Adrenal gland (tissue), 12 donors: ENCODE results near the gene QSOX1. TPM values are rescaled to one million over a fixed set of nuclear protein-coding genes. Genes with fewer than 3 reads are reported as not detected.

Experiments used
- DNase-seq, 7 donors: peaks; one replicate each; pipeline ENCODE4 v3.0.0-alpha.2; 2019 to 2020
- H3K27ac ChIP-seq, 5 donors: fragments of 200-600 bp; sonication (generic) in 4 of 5; 1 replicate in 3 of 5; 2 replicates in 2 of 5; pipeline versions ENCODE4 v1.5.1 to v1.8.0; 2016 to 2020; ENCODE audit warnings: mild to moderate bottlenecking in 1 of 5
- H3K27me3 ChIP-seq: fragments of 200-600 bp; 2 replicates; pipeline ENCODE4 v1.8.0; 2021
- H3K36me3 ChIP-seq, 2 donors: fragments of 200-600 bp; replicated peaks in 1 of 2; 1 replicate in 1 of 2; 2 replicates in 1 of 2; pipeline versions ENCODE4 v1.5.1 to v1.8.0; 2018 to 2022
- H3K4me1 ChIP-seq, 2 donors: fragments of 200-600 bp; replicated peaks in 1 of 2; 1 replicate in 1 of 2; 2 replicates in 1 of 2; pipeline versions ENCODE4 v1.5.1 to v1.8.0; 2018 to 2021
- H3K4me3 ChIP-seq, 4 donors: fragments of 200-600 bp; sonication (generic) in 3 of 4; one replicate each; pipeline ENCODE4 v1.5.1; 2016 to 2018
- H3K9me3 ChIP-seq, 3 donors: fragments of 200-600 bp; sonication (generic) in 1 of 3; replicated peaks in 1 of 3; 1 replicate in 2 of 3; 2 replicates in 1 of 3; pipeline versions ENCODE4 v1.5.1 to v1.8.0; 2016 to 2021
- POLR2A ChIP-seq, 2 donors: fragments of 450-650 bp; IDR thresholded peaks; one replicate each; pipeline ENCODE4 v1.6.1; 2017; ENCODE audit warnings: antibody characterized with exemption in 2 of 2, mild to moderate bottlenecking in 2 of 2, moderate library complexity in 1 of 2
- WGBS, 4 donors: extraction: QIAGEN DNeasy Blood & Tissue Kit in 2 of 4; methylation state at CpG; one replicate each; pipeline versions ENCODE4 v1.1.5 to v1.1.7; 2013 to 2017; 5-methylcytosine and 5-hydroxymethylcytosine counted together
- intact Hi-C, 2 donors: fragments of 100-400 bp; cut with DNase I; formaldehyde crosslinking; loops; one replicate each; pipeline versions ENCODE4 v1.14.1 to v1.15.0; 2022 to 2023
- polyA plus RNA-seq, 3 donors: library from polyadenylated mRNA; stranded (reverse); fragments of 200-250 nt in 2 of 3; fragments of 350-450 nt in 1 of 3; fragmentation: Illumina TruSeq in 1 of 3; extraction: RNeasy Lipid Tissue Mini Kit (QIAGEN cat#74804) in 1 of 3; gene quantifications; one replicate each; pipeline ENCODE4 v1.2.3, GENCODE V29; 2013 to 2014
- total RNA-seq, 9 donors: library from RNA; depleted of rRNA in 4 of 9; stranded (reverse); fragments of >200 nt in 4 of 9; fragments of 120-200 nt in 1 of 9; fragmentation: NEBNext Ultra II Directional in 1 of 9; extraction: Animal tissue kit (Norgen Biotek cat#: 25700) in 1 of 9; gene quantifications; one replicate each; pipeline versions ENCODE4 v1.1.0 to v1.2.4, GENCODE V29; 2013 to 2023
- TF ChIP-seq, protein P1 (sequence below), 6 experiments: fragments of 450-650 bp in 4 of 6; fragments of 200-600 bp in 2 of 6; sonication (generic) in 1 of 6; IDR thresholded peaks; 1 replicate in 5 of 6; 2 replicates in 1 of 6; pipeline versions ENCODE4 v1.5.1 to v1.8.0; 2016 to 2021; ENCODE audit warnings: antibody characterized with exemption in 6 of 6, mild to moderate bottlenecking in 2 of 6, moderate library complexity in 1 of 6
- donor health status: healthy with polysubstance abuse.
- donor health status: Bipolar disorder and iron deficiency.
- donor health status: DM: yes; HTN: yes; CAD: no.
- donor health status: DM: no; HTN: no; CAD: no.
- donor health status: DM: no; HTN: no; CAD: no.
- donor health status: DM: yes; HTN: yes; CAD: no.

The QSOX1 gene
- total and polyA plus RNA-seq, 12 donors = 33.7 to 234 (median 129) TPM

DNA sequence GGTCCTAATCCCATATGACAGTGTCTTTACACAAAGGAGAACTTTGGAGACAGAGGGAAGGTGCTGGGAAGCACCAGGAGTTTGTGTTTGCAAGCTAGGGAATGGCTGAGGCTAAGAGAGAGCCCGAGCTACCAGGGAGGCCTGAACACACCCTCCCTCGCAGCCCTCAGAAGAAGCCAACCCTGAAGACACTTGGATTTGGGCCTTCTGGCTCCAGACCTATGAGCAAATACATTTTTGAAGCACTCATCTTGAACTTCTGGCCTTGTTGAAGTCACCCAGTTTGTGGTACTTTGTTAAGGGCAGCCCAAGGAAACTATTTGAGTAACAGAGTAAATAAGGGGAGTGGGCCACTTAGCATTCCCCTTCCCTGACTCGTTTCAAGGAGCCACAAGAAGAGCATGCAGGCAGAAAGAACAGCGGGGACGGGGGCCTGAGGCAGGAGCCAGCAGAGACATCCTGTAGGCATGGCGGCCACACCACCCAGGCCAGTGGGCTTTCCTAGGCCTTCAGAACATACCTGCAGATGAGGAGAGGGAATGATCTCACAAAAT, 13.2 kb upstream of the QSOX1 start:
- WGBS, 4 donors = 78 to 88% (median 82%) methylated on average over 5 to 6 of the region's 6 CpGs
- Histone ChIP-seq H3K27ac (no peak overlapping the region), H3K27me3 (no peaks in the 10 kb centered on the region), H3K4me3 (no peak overlapping the region), H3K4me1 (no peaks in the 10 kb centered on the region), H3K36me3 (no peaks in the 10 kb centered on the region), H3K9me3 (no peaks in the 10 kb centered on the region)
- intact Hi-C loops = no loop called here
- DNase-seq = no peak
- TF ChIP-seq, protein P1, sequence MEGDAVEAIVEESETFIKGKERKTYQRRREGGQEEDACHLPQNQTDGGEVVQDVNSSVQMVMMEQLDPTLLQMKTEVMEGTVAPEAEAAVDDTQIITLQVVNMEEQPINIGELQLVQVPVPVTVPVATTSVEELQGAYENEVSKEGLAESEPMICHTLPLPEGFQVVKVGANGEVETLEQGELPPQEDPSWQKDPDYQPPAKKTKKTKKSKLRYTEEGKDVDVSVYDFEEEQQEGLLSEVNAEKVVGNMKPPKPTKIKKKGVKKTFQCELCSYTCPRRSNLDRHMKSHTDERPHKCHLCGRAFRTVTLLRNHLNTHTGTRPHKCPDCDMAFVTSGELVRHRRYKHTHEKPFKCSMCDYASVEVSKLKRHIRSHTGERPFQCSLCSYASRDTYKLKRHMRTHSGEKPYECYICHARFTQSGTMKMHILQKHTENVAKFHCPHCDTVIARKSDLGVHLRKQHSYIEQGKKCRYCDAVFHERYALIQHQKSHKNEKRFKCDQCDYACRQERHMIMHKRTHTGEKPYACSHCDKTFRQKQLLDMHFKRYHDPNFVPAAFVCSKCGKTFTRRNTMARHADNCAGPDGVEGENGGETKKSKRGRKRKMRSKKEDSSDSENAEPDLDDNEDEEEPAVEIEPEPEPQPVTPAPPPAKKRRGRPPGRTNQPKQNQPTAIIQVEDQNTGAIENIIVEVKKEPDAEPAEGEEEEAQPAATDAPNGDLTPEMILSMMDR (IDR thresholded peaks at IDR 0.05) = no peak
- TF ChIP-seq POLR2A (IDR thresholded peaks at IDR 0.05) = no peak

DNA sequence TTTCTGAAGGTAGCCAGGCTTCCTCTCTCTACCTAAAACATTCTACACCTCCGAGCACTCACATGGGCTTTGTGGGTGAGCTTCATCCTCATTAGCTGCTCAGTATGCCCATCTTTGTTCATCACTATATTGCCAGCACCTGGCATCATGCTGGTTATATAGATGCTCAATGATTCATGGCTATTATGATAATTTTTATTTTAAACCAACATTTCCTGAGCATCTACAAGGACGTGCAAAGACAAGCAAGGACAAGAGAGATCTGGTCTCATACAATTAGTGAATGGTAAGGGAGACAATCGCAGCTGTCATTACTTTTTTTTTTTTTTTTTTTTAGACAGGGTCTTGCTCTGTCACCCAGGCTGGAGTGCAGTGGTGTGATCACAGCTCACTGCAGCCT, 11.3 kb upstream of the QSOX1 start:
- Histone ChIP-seq H3K36me3 (no peaks in the 10 kb centered on the region), H3K4me1 (no peaks in the 10 kb centered on the region), H3K9me3 (no peaks in the 10 kb centered on the region), H3K4me3 (no peak overlapping the region), H3K27ac (no peak overlapping the region), H3K27me3 (no peaks in the 10 kb centered on the region)
- no peak for DNase-seq
- TF ChIP-seq POLR2A (IDR thresholded peaks at IDR 0.05) = no peak
- TF ChIP-seq, protein P1 (IDR thresholded peaks at IDR 0.05) = no peak
- whole genome bisulfite sequencing, 4 donors = 67 to 75% (median 71%) methylated on average over 3 of the region's 3 CpGs
- intact Hi-C loops = no loop called here

DNA sequence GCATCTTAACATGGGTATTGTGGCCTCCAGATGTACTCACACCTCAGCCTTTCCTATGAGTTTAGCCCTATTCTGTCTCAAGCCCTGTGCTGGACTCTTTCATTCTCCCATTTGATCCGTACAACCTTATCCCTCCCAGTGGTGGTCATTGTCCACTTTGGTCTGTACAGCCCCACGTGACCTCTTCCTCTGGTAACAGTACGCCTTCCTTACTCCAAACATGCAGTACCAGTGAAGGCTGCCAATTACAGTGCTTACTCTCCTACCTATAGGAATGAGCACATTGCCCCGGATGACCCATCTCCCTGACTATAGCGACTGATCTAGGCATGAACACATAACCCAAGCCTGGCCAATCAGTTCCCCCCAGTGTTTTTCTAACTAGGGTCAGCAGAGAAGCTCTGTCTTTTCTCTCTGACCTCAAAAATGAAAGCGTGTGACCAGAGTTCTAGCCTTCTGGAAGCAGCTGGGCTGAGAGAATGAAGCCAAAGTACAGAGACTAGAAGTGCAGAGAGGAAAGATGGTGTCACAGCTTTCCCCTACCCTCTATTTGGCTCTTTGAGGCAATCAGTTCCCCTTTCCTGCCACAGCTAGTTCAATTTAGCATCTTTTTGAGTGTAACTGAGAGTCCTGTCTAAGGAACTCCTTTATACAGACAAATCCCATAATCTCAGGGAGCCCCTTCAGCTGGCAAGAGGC, 9.9 kb upstream of the QSOX1 start:
- 62 to 79% (median 72%) methylated on average over 6 of the region's 6 CpGs for WGBS, 4 donors
- H3K27ac ChIP-seq = no peak overlapping the region

GRCh38 chr1:180145446-180145845, 9.2 kb upstream of the QSOX1 start:
- H3K27me3 ChIP-seq = no peaks in the 10 kb centered on the region
- intact Hi-C loops = no loop called here
- H3K27ac ChIP-seq = no peak overlapping the region
- H3K4me3 ChIP-seq = no peak overlapping the region
- no peak for DNase-seq
- TF ChIP-seq, protein P1 (IDR thresholded peaks at IDR 0.05) = no peak
- TF ChIP-seq POLR2A (IDR thresholded peaks at IDR 0.05) = no peak
- no peaks in the 10 kb centered on the region for H3K36me3 ChIP-seq
- H3K4me1 ChIP-seq = no peaks in the 10 kb centered on the region
- no peaks in the 10 kb centered on the region for H3K9me3 ChIP-seq
- WGBS, 4 donors = 89 to 93% (median 91%) methylated on average over 3 of the region's 3 CpGs

More for the DNA sequence above, 9.9 kb upstream of the QSOX1 start:
- DNase-seq = no peak
- intact Hi-C loops = no loop called here
- H3K27me3 ChIP-seq = no peaks in the 10 kb centered on the region
- no peaks in the 10 kb centered on the region for H3K9me3 ChIP-seq
- TF ChIP-seq, protein P1 (IDR thresholded peaks at IDR 0.05) = no peak
- no peak for TF ChIP-seq POLR2A (IDR thresholded peaks at IDR 0.05)
- H3K4me1 ChIP-seq = no peaks in the 10 kb centered on the region
- H3K4me3 ChIP-seq = no peak overlapping the region
- H3K36me3 ChIP-seq = no peaks in the 10 kb centered on the region
